HG02798 (cell line): ENCODE results near the gene FGFR2.
A peak's percentile ranks its signal among the peaks of the same experiment; 100 is the strongest.
"Not testable (repeated sequence)": the region's sequence is repeated elsewhere in the genome, so short reads cannot be mapped to it uniquely, and the experiment has no call there.

Experiments used
- ATAC-seq: cut with Tn5 transposase; IDR thresholded peaks from one replicate; pipeline ENCODE4 v1.9.1; 2021; ENCODE audit warnings: mild to moderate bottlenecking; ENCODE audit not compliant: unreplicated experiment, poor library complexity

Gene FGFR2

DNA sequence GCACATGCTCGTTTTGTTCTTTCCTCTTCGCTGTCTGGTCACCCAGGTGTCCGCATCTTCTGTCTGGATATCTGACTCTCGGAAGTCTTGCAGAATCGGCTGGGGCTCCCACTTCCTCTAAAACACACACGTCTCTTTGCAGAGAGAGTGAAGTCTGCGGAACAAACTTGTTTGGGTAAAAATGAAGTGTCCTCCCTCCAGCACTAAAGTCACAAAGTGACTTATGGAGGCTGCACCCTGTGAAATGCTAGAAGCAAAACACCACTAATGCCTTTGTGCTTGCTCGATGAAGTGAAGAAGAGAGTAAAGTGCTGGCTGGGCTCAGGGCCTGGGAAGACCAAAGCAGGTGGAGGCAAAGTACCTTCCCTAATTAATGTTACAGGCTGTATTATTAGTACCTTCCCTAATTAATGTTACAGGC is 71.4 kb downstream of the FGFR2 start:
- ATAC-seq, result no peak

DNA sequence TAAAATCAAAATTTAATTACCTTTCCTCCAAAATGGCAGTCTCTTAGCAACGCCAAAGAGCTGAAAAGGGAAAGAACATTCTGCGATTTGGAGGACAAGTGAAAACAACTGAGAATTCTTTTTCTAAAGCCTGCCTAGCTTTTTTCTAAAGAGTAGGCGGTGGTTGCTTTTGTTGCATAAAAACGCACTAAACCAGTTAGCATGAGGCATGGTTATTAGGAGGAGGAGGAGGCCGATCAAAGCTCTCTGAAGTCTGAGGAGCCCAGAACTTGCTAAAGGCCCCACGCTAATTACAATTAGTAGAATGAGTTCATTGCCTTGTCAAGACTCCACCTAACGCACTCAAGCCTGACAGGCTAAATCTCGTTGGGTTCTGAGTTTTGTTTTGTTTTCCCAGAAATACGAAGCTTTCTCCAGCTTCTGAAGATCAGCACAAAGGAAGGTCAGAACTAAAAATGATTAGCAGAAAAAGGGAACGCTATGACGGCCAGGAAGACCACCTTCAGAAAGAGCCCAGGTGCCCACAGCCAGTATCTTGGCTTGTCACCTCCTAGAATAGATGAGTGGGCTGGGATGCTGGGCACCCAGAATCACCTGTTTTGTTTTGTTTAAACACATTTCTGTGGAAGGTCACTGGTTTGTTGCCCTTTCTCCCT is 72.0 kb downstream of the FGFR2 start:
- no peak for ATAC-seq

DNA sequence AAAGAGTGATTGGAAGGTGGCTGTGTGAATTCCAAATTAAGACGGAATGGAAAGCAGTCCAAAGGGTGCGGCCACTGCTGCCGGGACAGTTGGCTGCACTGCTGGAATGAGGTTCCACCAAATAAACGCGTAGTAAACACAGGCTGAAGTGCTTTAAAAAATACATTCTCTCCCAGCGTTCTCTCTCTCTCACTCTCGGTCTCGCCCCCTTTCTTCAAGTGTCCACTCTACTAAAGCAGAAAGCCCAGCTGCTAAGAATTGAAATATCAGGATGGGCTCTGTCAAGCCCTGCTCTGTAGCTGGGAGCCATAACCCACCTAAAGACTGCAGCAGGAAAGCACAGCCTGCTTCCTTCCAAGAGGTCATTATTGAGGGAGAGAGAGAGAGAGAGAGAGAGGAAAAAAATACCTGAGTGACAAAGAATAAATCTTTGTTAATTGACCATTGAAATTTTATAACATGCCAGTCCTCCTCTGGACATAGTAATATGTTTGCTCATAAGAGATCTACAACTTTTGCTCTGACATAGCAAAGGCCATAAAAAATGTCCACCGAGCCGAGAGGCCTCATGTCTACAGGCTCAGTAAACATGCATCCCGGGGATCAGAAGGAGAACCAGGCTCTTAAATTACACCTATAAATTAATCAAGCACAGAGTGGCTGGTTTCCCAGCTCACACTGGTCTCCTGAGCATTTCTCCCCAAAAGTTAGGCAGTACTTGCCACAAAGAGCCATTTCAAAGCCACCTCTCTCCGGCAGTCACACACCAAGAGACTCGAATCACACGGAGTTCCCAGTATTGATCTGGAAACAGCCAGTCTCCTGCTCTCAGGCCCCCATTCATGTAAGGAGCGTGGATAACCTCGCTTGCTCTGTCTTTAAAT is 72.8 kb downstream of the FGFR2 start:
- no peak for ATAC-seq

DNA sequence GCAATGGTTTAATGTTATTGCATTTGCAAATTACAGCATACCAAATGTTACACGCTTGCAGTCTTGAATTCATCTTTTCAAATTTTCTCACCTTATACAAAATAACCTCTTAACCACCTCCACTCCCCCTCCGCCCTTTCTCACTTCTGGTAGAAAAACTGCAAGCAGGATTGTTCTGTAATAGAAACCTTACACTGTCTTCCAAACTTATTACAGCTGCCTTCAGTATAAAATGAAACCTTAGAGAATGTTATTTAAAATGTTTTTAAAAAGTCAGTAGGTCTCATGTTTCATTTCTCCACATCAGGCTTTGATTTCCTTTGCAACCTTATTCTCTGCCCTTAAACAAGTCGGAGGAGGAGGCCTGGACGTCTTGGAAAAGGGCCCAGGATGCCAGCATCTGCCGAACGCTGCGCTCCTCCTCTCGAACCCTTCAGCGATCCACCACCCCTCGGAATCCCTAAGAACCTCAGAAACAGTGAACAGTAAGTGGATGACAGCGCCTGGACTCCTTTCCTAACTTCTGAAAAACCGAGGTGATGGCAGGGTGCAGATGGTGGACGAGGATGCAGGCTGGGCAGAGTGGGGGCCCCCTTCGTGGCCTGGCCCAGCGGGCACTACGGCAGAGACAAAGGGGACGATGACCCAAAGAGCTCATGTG is 74.0 kb downstream of the FGFR2 start:
- no peak for ATAC-seq

DNA sequence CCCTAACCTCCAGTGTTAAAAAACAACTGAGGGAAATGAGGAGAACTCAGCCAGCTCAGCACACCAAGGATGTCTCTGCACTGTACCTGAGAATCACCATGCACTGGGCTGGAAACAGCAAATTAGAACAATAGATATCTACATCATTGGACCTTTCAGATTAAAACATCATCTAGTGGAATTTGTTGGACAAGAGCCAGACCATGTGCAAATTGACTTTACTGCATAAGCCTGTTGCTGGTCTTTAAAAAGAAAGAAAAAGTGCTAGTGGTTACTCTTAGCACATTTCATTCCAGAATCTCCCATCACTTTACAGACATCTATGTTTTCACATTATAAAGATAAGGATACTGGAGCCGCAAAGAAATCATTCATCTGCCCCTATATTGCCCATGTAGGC is 75.4 kb downstream of the FGFR2 start:
- no peak for ATAC-seq

DNA sequence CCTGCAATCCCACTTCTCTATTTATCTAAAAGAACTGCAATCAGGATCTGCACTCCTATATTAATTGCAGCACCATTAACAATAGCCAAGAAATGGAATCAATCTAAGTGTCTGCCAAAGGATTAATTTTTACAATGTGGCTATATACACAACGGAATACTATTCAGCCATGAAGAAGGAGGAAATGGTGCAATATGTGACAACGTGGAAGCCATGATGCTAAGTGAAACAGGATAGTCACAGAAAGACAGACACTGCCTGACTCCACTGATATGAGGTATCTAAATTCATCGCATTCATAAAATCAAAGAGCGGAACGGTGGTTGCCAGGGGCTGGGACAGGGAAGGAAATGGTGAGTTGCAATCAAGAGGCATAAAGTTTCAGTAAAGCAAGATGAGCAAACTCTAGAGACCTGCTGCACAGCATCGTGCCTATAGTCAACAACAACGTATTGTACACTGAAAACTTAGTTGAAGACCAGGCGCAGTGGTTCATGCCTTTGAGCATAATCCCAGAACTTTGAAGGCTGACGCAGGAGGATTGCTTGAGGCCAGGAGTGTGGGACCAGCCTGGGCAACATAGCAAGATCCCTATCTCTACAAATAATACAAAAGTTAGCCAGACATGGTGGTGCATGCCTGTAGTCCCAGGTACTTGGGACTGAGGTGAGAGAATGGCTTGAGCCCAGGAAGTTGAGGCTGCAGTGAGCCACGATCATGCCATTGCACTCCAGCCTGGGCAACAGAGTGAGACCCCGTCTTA is 76.3 kb downstream of the FGFR2 start:
- no peak for ATAC-seq

DNA sequence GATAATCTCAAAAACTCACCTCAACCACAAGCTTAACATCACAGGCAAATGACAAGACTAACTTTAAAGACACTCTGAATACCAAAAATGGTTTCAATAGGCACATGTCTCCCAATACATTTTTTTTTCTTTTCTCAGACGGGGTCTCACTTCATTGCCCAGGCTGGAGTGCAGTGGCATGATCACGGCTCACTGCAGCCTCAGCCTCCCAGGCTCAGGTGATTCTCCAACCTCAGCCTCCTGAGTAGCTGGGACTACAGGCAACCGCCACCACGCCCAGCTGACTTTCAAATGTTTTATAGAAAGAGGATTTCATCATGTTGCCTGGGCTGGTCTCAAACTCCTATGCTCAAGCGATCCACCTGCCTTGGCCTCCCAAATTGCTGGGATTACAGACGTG is 77.7 kb downstream of the FGFR2 start:
- ATAC-seq, result not testable (repeated sequence)

DNA sequence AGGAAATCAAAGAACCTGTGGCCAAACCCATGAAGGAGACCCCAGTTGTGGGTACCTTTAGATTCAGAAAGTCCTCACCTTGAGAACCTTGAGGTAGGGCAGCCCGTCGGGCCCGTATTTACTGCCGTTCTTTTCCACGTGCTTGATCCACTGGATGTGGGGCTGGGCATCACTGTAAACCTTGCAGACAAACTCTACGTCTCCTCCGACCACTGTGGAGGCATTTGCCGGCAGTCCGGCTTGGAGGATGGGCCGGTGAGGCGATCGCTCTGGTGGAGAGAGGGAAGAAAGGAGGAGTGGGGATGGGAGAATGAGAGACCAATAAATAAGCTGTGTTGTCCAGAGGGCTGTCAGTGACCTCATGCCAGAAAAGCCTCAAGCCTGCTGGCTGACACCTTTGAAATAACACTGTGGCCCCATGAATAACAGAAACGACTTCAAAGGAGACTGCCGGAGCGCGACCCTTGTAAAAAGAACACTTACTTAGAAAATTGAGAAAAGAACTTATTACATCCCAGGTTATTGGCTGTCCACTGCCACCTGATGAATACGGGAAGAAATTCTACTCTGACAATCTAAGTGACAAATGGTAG is 78.2 kb downstream of the FGFR2 start:
- ATAC-seq, result no peak

DNA sequence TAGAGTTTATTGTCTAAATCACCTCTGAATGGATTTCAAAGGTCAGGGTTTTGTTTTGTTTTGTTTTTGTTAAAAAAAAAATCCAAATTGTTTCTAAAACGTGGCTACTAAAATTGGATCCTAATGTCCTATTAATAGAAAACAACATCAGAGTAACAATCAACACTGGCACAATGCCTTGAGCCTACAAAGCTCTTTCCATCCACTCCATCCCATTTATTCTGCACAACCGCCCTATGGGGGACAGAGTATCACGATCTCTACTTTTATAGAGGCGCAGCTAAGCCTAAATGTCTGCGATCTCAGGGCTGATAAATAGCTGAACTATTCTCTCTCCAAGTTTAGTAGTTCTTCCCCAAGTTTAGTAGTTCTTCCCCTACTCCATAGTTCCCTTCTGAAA is 78.8 kb downstream of the FGFR2 start:
- ATAC-seq, result no peak

DNA sequence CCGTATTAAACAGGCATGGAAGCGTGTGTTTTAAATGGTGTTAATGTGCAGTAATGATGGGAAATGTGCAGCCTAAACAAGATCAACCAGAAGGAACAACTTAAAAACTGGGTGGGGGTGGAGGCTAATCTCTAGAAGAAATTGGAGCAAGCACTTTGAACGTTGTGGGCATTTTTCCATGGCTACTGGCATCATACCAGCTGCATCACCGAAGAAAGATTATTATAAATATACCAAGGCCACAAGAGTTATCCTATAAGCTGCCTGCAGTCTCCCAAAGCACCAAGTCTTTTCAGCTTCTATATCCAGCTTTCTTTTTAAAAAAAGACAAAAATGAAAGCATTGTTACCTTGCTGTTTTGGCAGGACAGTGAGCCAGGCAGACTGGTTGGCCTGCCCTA is 79.9 kb downstream of the FGFR2 start:
- no peak for ATAC-seq

DNA sequence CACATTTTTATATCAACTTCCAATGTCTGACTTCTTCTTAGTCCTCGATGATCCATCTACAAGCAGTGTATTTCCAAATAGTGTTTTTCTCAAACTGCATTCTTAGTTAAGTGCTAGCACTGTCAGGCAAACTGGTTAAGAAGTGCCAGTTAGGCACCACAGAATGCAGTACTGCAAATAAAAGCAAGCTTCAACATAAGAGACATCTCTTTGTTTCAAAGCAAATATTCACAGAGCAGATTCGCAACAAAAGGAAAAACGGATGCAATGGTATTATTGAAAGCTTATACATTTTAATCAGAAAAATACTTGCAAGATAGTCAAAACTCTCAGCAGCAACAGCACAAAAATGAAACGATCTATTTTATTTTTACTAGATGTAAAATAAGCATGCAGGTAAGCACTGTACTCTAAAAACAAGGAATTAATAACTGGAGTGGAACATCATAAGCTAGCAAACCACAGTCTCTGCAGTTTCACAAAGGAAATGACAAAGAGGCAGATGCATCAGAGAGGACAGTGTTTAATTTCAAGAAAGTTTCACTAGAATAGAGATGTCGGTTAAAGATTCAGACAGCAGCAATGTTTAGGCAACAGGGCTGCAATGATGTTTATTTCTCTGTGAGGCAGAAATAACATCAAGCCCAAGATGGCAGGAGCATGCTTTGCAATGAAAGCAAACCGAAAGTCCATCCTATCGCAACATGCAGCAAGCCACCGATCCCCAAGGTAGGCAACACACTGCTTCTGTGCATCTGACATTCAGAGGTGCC is 82.0 kb downstream of the FGFR2 start:
- ATAC-seq, result peak; percentile 60

DNA sequence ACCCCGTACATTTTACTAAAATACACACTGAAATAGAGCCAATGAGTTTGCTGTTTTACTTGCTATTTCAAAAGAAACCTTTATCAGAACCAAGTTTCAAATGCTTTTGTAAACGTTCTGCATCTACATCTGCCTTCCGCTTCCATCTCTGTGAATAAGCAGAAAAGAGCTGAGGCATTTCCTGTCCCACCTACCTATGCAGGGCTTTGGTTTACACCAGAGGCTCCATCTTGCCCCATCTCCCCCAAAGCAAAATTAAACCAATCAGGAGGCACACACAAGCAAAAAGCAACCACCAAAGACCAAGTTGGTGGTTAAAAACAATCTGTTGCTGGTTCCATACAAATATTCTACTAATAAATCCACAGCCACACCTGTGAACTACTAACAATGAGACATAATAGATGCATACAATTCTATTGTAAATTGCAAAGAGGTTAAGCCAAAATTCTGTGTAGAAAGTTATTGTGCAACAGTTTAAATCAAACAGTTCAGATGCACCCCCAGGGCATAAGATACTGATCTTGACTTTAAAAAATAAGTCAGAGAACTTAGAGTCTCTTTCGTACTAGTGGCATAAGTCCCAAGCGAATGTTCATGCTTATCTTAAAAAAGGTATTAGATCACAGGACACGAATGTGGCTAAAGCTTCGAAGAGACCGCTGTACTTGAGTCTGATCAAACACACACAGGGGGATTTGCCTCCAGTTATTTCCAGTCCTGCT is 83.9 kb downstream of the FGFR2 start:
- no peak for ATAC-seq

DNA sequence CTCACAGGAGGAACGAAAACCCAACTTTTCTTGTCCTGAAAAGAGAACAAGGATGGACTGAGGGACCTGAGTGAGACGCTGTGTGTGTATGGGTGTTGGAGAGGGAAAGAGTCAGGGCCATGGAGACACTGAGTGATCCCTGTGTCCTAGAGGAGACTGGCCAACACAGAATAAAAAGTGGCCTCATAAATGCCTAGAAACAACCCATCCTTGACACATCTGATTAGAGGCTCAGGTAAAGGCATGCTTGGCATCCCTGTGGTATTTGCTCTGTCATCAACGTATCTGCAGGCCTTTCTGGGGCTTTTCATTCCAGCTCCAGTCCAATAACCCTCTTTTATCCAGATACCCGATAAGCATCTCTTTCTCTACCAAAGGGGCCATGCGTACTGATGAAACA is 86.3 kb downstream of the FGFR2 start:
- ATAC-seq, result no peak

DNA sequence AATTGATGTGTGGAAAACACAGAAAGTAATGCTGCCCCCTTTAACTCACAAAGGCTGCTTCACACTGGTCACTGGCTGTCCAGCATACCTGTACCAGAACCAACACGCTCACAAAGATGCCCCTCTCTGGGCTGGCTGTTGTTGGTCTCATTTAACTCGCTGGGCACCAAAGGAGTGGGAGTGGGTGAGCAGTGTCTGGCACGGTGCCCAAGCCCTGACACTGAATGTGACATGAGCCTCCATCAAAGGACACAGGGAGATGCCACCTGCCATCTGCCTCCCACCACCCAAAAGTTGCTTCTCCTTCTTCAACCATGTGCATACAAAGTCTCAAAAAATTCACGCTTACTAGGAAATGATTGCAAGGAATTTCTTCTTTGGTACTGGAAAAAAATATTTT is 86.8 kb downstream of the FGFR2 start:
- ATAC-seq, result no peak

DNA sequence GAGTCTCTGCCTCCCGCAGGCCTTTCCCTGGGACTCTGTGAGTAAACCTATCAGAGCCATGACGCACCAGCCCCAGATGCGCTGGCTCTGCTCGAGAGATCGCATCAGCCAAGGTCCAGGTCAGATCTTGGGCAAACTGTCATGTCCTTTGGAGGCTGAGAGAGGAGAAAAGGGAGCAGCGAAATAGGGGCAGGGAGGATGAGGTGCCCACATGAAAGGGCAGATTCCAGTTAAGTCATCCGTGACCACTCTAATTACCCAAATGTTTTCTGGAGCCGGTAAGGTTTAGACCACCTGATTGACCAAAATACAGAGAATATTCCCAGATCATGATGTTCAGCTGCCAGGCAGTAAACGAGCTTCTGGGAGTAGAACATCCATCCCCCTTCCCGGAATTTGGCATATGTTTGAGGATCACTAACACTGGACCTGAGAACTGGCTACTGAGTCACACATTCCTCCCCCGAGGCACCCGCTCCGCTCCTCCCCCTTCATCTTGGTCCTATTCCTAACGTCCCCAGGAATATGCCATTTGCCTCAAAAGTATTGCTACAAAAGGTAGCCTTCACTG is 88.0 kb downstream of the FGFR2 start:
- no peak for ATAC-seq

DNA sequence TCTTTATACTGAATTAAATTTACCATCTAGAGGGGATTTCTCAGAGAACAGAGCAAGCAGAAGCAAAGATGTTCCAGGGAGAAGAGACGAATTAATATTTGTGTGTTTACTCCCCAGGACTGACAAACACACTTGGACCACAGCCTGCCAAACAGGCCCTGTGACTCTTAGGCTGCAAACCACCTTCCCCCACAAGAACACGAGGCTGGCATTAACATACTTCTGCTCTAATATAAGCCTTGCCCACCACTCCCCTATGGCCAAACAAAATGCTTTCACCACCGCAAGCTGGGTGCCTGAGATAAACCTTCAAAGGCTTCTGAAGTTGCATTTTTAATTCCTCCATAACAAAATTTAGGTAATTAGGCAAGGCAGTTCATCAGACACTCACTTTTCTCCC is 88.4 kb downstream of the FGFR2 start:
- no peak for ATAC-seq

DNA sequence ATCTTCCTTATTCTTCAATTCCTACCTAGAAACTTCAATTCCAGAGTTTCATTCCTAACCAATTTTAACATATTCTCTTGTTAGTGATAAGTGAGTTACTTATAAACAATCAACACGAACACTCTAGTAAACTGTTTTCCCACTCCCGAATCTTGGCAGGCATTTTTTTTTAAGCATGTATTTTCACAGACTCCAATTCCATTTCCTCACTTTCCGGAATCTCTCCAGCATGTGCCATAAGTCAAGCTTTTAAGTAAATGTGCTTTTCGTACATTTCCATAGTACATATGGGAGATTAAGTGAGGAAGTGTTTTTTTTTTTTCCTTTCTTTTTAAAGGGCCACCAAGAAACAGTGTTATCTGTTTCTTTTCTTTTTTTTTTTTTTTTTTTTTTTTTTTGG is 89.1 kb downstream of the FGFR2 start:
- ATAC-seq, result no peak

DNA sequence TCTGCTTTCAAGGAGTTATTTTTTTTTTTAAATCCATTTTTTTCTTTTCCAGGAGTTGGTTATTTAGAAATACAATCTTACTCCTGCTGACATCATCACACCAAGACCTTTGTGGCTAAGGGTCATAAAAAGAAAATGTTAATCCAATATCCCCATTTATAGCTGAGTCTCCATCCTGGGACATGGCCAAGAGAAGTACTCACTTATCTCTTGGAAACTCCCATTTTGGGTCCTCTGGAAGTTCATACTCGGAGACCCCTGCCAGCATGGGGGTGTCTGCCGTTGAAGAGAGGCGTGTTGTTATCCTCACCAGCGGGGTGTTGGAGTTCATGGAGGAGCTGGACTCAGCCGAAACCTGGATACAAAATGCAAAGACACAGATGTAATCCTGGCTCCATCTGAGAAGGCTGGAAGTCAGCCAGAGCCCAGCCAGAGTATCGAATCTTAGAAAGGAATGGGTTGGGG is 94.6 kb downstream of the FGFR2 start:
- no peak for ATAC-seq
